Colonic mucosa (tissue), 4 donors: ENCODE data around the gene ZCCHC2. TPM values are rescaled to one million over a fixed set of nuclear protein-coding genes. Genes with fewer than 3 reads are reported as not detected.

Experiments
- DNase-seq: peaks from one replicate; pipeline ENCODE4 v3.0.0-alpha.2; 2020
- H3K27ac ChIP-seq: fragments of 200-600 bp; one replicate; pipeline ENCODE4 v1.8.0; 2021
- H3K27me3 ChIP-seq: fragments of 200-600 bp; one replicate; pipeline ENCODE4 v1.8.0; 2021
- H3K36me3 ChIP-seq: fragments of 200-600 bp; one replicate; pipeline ENCODE4 v1.8.0; 2021
- H3K4me1 ChIP-seq: fragments of 200-600 bp; one replicate; pipeline ENCODE4 v1.8.0; 2021; ENCODE audit warnings: mild to moderate bottlenecking
- H3K4me3 ChIP-seq: fragments of 200-600 bp; one replicate; pipeline ENCODE4 v1.8.0; 2021
- H3K9ac ChIP-seq, 2 donors: one replicate each; pipeline ENCODE4 v1.7.0; 2013; ENCODE audit warnings: control low read depth in 2 of 2, low read depth in 2 of 2, low read length in 2 of 2
- H3K9me3 ChIP-seq: fragments of 200-600 bp; one replicate; pipeline ENCODE4 v1.8.0; 2021
- CTCF ChIP-seq: fragments of 200-600 bp; IDR thresholded peaks from one replicate; pipeline ENCODE4 v1.8.0; 2022; ENCODE audit warnings: antibody characterized with exemption, mild to moderate bottlenecking
- intact Hi-C: fragments of 100-400 bp; cut with DNase I; formaldehyde crosslinking; loops from one replicate; pipeline ENCODE4 v1.14.1; 2022
- total RNA-seq, 2 donors: library from RNA; stranded (reverse); fragmentation: NEBNext Ultra II Directional in 1 of 2; extraction: Animal tissue kit (Norgen Biotek cat#: 25700) in 1 of 2; gene quantifications; one replicate each; pipeline ENCODE4 v1.2.1, GENCODE V29; 2021
- donor health status: healthy.
- donor health status: DM: no; HTN: no; CAD: no.
- donor health status: DM: no; HTN: no; CAD: no.

The ZCCHC2 gene
- 10 to 100 TPM; 24.7 to 25.7 TPM for total RNA-seq

- peak within 1 kb of the TSS; percentile 96 to 98 for H3K9ac ChIP-seq
- peak within 1 kb of the TSS; percentile 92 for H3K4me3 ChIP-seq
- no peaks in the 10 kb centered on the region for H3K36me3 ChIP-seq
- TF ChIP-seq CTCF: no peak
- peaks cover 8% of the 10 kb centered on the region for H3K4me1 ChIP-seq
- peak within 1 kb of the TSS; percentile 99 for H3K27ac ChIP-seq
- H3K27me3 ChIP-seq: no peaks in the 10 kb centered on the region
- no peaks in the 10 kb centered on the region for H3K9me3 ChIP-seq
- peak; percentile 99 for DNase-seq
- intact Hi-C loops: loop anchor here (5.0 kb wide), 1 partner anchor 85 kb away; no protein-coding TSS in a partner anchor
Measured at GRCh38 chr18:62522504-62523254, at the start of gene ZCCHC2. Gene ZCCHC2 (plus strand): TSS chr18:62523025. CDS start chr18:62523425, 400 bp downstream.

- intact Hi-C loops: no loop called here
- Histone ChIP-seq H3K27ac (no peak overlapping the region), H3K27me3 (no peaks in the 10 kb centered on the region), H3K9ac (no peak overlapping the region), H3K36me3 (no peaks in the 10 kb centered on the region), H3K4me1 (no peaks in the 10 kb centered on the region), H3K9me3 (no peaks in the 10 kb centered on the region), H3K4me3 (no peak overlapping the region)
- no peak for TF ChIP-seq CTCF
- no peak for DNase-seq
Measured at GRCh38 chr18:62479574-62479973, 43.3 kb upstream of the ZCCHC2 start.

- no peak overlapping the region for H3K9ac ChIP-seq
- no peak overlapping the region for H3K4me3 ChIP-seq
- intact Hi-C loops: no loop called here
- no peak for TF ChIP-seq CTCF
- no peaks in the 10 kb centered on the region for H3K4me1 ChIP-seq
- no peaks in the 10 kb centered on the region for H3K9me3 ChIP-seq
- no peak for DNase-seq
- H3K36me3 ChIP-seq: no peaks in the 10 kb centered on the region
- H3K27ac ChIP-seq: no peak overlapping the region
- H3K27me3 ChIP-seq: no peaks in the 10 kb centered on the region
Measured at GRCh38 chr18:62480927-62481326, 41.9 kb upstream of the ZCCHC2 start.

- DNase-seq: no peak
- Histone ChIP-seq H3K27me3 (no peaks in the 10 kb centered on the region), H3K4me3 (no peak overlapping the region), H3K4me1 (peaks cover 5% of the 10 kb centered on the region), H3K9me3 (no peaks in the 10 kb centered on the region), H3K9ac (no peak overlapping the region), H3K36me3 (no peaks in the 10 kb centered on the region), H3K27ac (no peak overlapping the region)
- TF ChIP-seq CTCF: no peak
- intact Hi-C loops: no loop called here
Measured at GRCh38 chr18:62484941-62485340, 37.9 kb upstream of the ZCCHC2 start.

- peak; percentile 36 for DNase-seq
- H3K27me3 ChIP-seq: no peaks in the 10 kb centered on the region
- H3K9ac ChIP-seq: no peak overlapping the region
- no peaks in the 10 kb centered on the region for H3K36me3 ChIP-seq
- H3K4me1 ChIP-seq: peaks cover 5% of the 10 kb centered on the region
- intact Hi-C loops: no loop called here
- H3K27ac ChIP-seq: no peak overlapping the region
- no peak overlapping the region for H3K4me3 ChIP-seq
- no peak for TF ChIP-seq CTCF
- H3K9me3 ChIP-seq: no peaks in the 10 kb centered on the region
Measured at GRCh38 chr18:62485684-62486083, 37.1 kb upstream of the ZCCHC2 start.
